Endothelial cell of umbilical vein (primary cell): Measurements from ENCODE around the gene GALNT17. TPM values are rescaled to one million over a fixed set of nuclear protein-coding genes. Genes with fewer than 3 reads are reported as not detected.

Experiments
- BruUV-seq: library from RNA; stranded (reverse); fragments of 400-500 nt; replicated peaks from 2 replicates; lab custom pipeline; 2021; lab: Mats Ljungman, UMichigan
- CTCF ChIA-PET: fragments of 300-600, 350-600 bp; sonication (Branson Sonifier 250); formaldehyde crosslinking; loops from one replicate; lab custom pipeline; 2021; ENCODE audit warnings: antibody characterized with exemption, inconsistent platforms; lab: Charles Lee
- POLR2A ChIA-PET: fragments of 300-600, 350-600 bp; sonication (Branson Sonifier 250); formaldehyde crosslinking; loops from one replicate; lab custom pipeline; 2021; ENCODE audit warnings: antibody characterized with exemption, inconsistent platforms; lab: Charles Lee
- DNase-seq: peaks from one replicate; pipeline ENCODE4 v3.0.0-alpha.2; 2011; ENCODE audit warnings: low read depth, low spot score
- FAIRE-seq: peaks from 2 replicates; lab custom pipeline; 2011; peaks lifted over from hg19 to GRCh38; lab: Jason Lieb, UNC
- H2AFZ ChIP-seq: 2 replicates; pipeline ENCODE4 v1.6.0; 2012; ENCODE audit warnings: low read depth, low read length, control low read depth, inconsistent platforms
- H3K27ac ChIP-seq: 2 replicates; pipeline ENCODE4 v1.5.1; 2011; ENCODE audit warnings: low read depth, mild to moderate bottlenecking, control low read depth, low read length, moderate library complexity; ENCODE audit not compliant: insufficient read depth
- H3K27me3 ChIP-seq, 2 experiments: 2 replicates each; pipeline versions ENCODE4 v1.6.0 to v1.6.1; 2011; ENCODE audit warnings: low read length in 2 of 2, mixed read lengths in 1 of 2; ENCODE audit not compliant: control insufficient read depth in 2 of 2, insufficient read depth in 2 of 2
- H3K36me3 ChIP-seq, 2 experiments: 2 replicates in 1 of 2; 3 replicates in 1 of 2; pipeline ENCODE4 v1.5.1; 2011; ENCODE audit warnings: low read length in 2 of 2, mild to moderate bottlenecking in 1 of 2, moderate library complexity in 1 of 2; ENCODE audit not compliant: control insufficient read depth in 2 of 2, insufficient read depth in 2 of 2; ENCODE audit errors: extremely low read depth in 1 of 2
- H3K4me1 ChIP-seq: 3 replicates; pipeline ENCODE4 v1.5.1; 2011; ENCODE audit warnings: mild to moderate bottlenecking, low read length; ENCODE audit not compliant: control insufficient read depth, insufficient read depth; ENCODE audit errors: extremely low read depth
- H3K4me2 ChIP-seq: 2 replicates; pipeline ENCODE4 v1.6.1; 2011; ENCODE audit warnings: low read length, control low read depth, mixed read lengths; ENCODE audit not compliant: insufficient read depth
- H3K4me3 ChIP-seq, 3 experiments: fragments of 200-600 bp in 1 of 3; sonication (generic), shearing (Covaris generic) in 1 of 3; replicated peaks in 1 of 3; 2 replicates each; pipeline ENCODE4 v1.5.1; 2011 to 2016; ENCODE audit warnings: control low read depth in 3 of 3, low read length in 3 of 3, mild to moderate bottlenecking in 2 of 3, inconsistent platforms in 1 of 3, low read depth in 1 of 3, moderate library complexity in 1 of 3; ENCODE audit not compliant: insufficient read depth in 1 of 3
- H3K79me2 ChIP-seq: 2 replicates; pipeline ENCODE4 v1.6.0; 2012; ENCODE audit warnings: low read length, inconsistent platforms; ENCODE audit not compliant: control insufficient read depth, insufficient read depth
- H3K9ac ChIP-seq: replicated peaks from 2 replicates; pipeline ENCODE3; 2011; ENCODE audit warnings: low read length, control low read depth; ENCODE audit not compliant: insufficient read depth; ENCODE audit errors: extremely low read depth
- H3K9me1 ChIP-seq: replicated peaks from 3 replicates; pipeline ENCODE4 v1.6.0; 2011; ENCODE audit warnings: mild to moderate bottlenecking, low read length; ENCODE audit not compliant: control insufficient read depth, insufficient read depth; ENCODE audit errors: extremely low read depth
- H3K9me3 ChIP-seq: replicated peaks from 2 replicates; pipeline ENCODE4 v1.5.1; 2012; ENCODE audit warnings: low read length, inconsistent platforms; ENCODE audit not compliant: control insufficient read depth, insufficient read depth
- H4K20me1 ChIP-seq: replicated peaks from 2 replicates; pipeline ENCODE3; 2011; ENCODE audit warnings: mild to moderate bottlenecking, low read length; ENCODE audit not compliant: control insufficient read depth, insufficient read depth; ENCODE audit errors: extremely low read depth
- EZH2 ChIP-seq: IDR thresholded peaks from 2 replicates; pipeline ENCODE4 v1.6.1; 2012; ENCODE audit warnings: borderline replicate concordance, low read depth, mild to moderate bottlenecking, moderate library complexity, low read length, inconsistent platforms; ENCODE audit not compliant: severe bottlenecking
- FOS ChIP-seq: IDR thresholded peaks from 2 replicates; pipeline ENCODE4 v1.6.1; 2011; ENCODE audit warnings: mild to moderate bottlenecking, low read length, moderate library complexity, borderline replicate concordance; ENCODE audit not compliant: insufficient read depth
- GATA2 ChIP-seq: IDR thresholded peaks from 2 replicates; pipeline ENCODE4 v1.7.0; 2011; ENCODE audit warnings: low read depth, mild to moderate bottlenecking, moderate library complexity, mixed read lengths, low read length; ENCODE audit not compliant: insufficient read length, insufficient read depth
- JUN ChIP-seq: IDR thresholded peaks from 2 replicates; pipeline ENCODE4 v1.6.1; 2011; ENCODE audit warnings: borderline replicate concordance, low read depth; ENCODE audit not compliant: insufficient read length, insufficient read depth
- MYC ChIP-seq: IDR thresholded peaks from one replicate; pipeline ENCODE4 v1.6.1; 2011; ENCODE audit warnings: mild to moderate bottlenecking, low read depth, low read length
- POLR2A ChIP-seq: IDR thresholded peaks from 2 replicates; pipeline ENCODE4 v1.6.1; 2012; ENCODE audit warnings: low read depth, mild to moderate bottlenecking, control low read depth, low read length
- POLR2AphosphoS5 ChIP-seq: IDR thresholded peaks from 2 replicates; pipeline ENCODE4 v1.6.1; 2012; ENCODE audit warnings: low read depth, mild to moderate bottlenecking, control low read depth, low read length, moderate library complexity; ENCODE audit not compliant: insufficient read depth
- dilution Hi-C: fragments of 300-500 bp; cut with MboI; formaldehyde crosslinking; loops from one replicate; pipeline ENCODE4 v1.15.0; 2019; ENCODE audit warnings: low sequenced_read_pairs; ENCODE audit not compliant: extremely low pct_ligation_motif_present
- intact Hi-C: fragments of 100-400 bp; cut with micrococcal nuclease; formaldehyde crosslinking; loops from one replicate; pipeline ENCODE4 v1.10.0; 2022
- polyA plus RNA-seq, 4 experiments: library from polyadenylated mRNA; depleted of rRNA in 3 of 4; stranded (reverse) in 3 of 4; unstranded in 1 of 4; fragments of >200 nt; gene quantifications; 2 replicates each; pipeline versions ENCODE4 v1.2.1 to v1.2.3, GENCODE V29; 2011 to 2012; ENCODE audit warnings: missing spikeins in 1 of 4
- total RNA-seq: library from RNA; stranded (reverse); gene quantifications from 2 replicates; pipeline ENCODE4 v1.2.3, GENCODE V29; 2021
- TF ChIP-seq, protein P1 (sequence below): IDR thresholded peaks from 2 replicates; pipeline ENCODE4 v1.6.1; 2011; ENCODE audit not compliant: insufficient read depth, insufficient read length
- TF ChIP-seq, protein P2 (sequence below), 2 donors: IDR thresholded peaks; 1 replicate in 1 of 2; 2 replicates in 1 of 2; pipeline ENCODE4 v1.5.1; 2011; ENCODE audit warnings: low read length in 2 of 2, mild to moderate bottlenecking in 2 of 2, moderate library complexity in 2 of 2, control low read depth in 1 of 2, inconsistent platforms in 1 of 2, low read depth in 1 of 2; ENCODE audit not compliant: insufficient read depth in 1 of 2; ENCODE audit errors: extremely low read depth in 1 of 2

GALNT17 gene
- total and polyA plus RNA-seq, 2 donors (not counting 3 experiments of a cell fraction or from before 2014, with no cell fraction given), result not detected

DNA sequence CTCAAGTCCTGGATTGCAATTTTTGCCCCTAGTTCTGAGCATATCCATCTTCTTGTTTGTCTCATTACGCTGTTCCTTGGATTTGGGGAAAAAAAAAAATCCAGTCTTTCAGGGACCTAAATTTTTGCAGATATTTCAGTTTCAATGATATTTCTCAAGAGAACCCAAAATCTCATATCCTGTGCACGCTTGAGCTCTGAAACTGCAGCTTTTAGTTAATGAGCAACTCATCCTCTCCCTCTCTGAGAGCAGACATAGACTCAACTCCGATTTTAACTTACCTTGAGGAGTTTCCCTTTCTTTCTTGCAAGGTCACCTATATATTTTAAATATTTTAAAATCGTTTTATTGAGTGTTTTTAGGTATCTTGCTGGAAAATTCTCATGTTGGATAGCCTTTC lies 200.3 kb downstream of the GALNT17 start:
- no peaks in the 10 kb centered on the region for H3K9me1 ChIP-seq
- no peaks in the 10 kb centered on the region for H4K20me1 ChIP-seq
- TF ChIP-seq FOS (no peak), POLR2A (no peak), EZH2 (no peak), POLR2AphosphoS5 (no peak), GATA2 (no peak), MYC (no peak), JUN (no peak)
- TF ChIP-seq, protein P1, sequence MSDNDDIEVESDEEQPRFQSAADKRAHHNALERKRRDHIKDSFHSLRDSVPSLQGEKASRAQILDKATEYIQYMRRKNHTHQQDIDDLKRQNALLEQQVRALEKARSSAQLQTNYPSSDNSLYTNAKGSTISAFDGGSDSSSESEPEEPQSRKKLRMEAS, result no peak
- TF ChIP-seq, protein P2, sequence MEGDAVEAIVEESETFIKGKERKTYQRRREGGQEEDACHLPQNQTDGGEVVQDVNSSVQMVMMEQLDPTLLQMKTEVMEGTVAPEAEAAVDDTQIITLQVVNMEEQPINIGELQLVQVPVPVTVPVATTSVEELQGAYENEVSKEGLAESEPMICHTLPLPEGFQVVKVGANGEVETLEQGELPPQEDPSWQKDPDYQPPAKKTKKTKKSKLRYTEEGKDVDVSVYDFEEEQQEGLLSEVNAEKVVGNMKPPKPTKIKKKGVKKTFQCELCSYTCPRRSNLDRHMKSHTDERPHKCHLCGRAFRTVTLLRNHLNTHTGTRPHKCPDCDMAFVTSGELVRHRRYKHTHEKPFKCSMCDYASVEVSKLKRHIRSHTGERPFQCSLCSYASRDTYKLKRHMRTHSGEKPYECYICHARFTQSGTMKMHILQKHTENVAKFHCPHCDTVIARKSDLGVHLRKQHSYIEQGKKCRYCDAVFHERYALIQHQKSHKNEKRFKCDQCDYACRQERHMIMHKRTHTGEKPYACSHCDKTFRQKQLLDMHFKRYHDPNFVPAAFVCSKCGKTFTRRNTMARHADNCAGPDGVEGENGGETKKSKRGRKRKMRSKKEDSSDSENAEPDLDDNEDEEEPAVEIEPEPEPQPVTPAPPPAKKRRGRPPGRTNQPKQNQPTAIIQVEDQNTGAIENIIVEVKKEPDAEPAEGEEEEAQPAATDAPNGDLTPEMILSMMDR (IDR thresholded peaks at IDR 0.05; ENCODE audit: extremely low read depth in 1 of 2, insufficient read depth in 1 of 2, low read depth in 1 of 2, low read length in 2 of 2), result no peak
- dilution Hi-C loops (no loop called here), intact Hi-C loops (no loop called here)
- H3K9me3 ChIP-seq, result no peaks in the 10 kb centered on the region
- H3K27me3 ChIP-seq, result no peaks in the 10 kb centered on the region
- no peak overlapping the region for H3K27ac ChIP-seq
- no peak for FAIRE-seq
- no peak overlapping the region for H2AFZ ChIP-seq
- H3K9ac ChIP-seq, result no peak overlapping the region
- no peak overlapping the region for H3K4me2 ChIP-seq
- no peaks in the 10 kb centered on the region for H3K79me2 ChIP-seq
- H3K36me3 ChIP-seq, result no peaks in the 10 kb centered on the region
- no TSS peak for BruUV-seq
- H3K4me1 ChIP-seq, result no peaks in the 10 kb centered on the region
- POLR2A ChIA-PET, result no interaction called here
- CTCF ChIA-PET, result no interaction called here
- no peak for DNase-seq
- H3K4me3 ChIP-seq, result no peak overlapping the region
